HG03460 (cell line): Measurements from ENCODE around the gene NPY2R.

ENCODE experiments used
- ATAC-seq: cut with Tn5 transposase; IDR thresholded peaks from one replicate; pipeline ENCODE4 v1.9.1; 2021; ENCODE audit not compliant: unreplicated experiment

Gene NPY2R, protein sequence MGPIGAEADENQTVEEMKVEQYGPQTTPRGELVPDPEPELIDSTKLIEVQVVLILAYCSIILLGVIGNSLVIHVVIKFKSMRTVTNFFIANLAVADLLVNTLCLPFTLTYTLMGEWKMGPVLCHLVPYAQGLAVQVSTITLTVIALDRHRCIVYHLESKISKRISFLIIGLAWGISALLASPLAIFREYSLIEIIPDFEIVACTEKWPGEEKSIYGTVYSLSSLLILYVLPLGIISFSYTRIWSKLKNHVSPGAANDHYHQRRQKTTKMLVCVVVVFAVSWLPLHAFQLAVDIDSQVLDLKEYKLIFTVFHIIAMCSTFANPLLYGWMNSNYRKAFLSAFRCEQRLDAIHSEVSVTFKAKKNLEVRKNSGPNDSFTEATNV

DNA sequence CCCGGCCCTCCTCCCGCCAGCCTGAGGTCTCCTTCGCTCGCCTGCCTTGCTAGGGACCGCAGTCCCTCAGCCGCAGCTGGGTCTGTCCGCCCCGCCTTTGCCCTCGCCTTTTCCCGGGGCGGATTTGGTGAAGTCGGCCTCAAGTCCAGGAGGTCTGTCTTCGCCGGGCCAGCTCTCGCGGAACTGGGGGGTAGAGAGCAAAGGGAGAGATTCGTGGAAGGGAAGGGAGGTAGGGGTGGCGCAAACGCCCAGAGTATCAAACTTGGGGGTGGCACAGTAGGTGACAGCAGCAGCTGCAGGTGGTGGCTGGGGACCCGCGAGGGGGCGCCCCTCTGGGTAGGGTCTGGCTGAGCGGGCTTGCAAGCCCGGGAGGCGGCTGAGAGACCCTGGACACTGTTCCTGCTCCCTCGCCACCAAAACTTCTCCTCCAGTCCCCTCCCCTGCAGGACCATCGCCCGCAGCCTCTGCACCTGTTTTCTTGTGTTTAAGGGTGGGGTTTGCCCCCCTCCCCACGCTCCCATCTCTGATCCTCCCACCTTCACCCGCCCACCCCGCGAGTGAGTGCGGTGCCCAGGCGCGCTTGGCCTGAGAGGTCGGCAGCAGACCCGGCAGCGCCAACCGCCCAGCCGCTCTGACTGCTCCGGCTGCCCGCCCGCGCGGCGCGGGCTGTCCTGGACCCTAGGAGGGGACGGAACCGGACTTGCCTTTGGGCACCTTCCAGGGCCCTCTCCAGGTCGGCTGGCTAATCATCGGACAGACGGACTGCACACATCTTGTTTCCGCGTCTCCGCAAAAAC lies at the start of gene NPY2R:
NPY2R (plus strand) TSS at position 379 of the 797 bp plus-strand sequence. CDS start 5,304 bp downstream, outside the sequence.
- ATAC-seq: no peak

- no peak for ATAC-seq
These were observed 47.1 kb upstream of the NPY2R start for GRCh38 chr4:155161357-155161756.

GRCh38 chr4:155164718-155165117 lies 43.7 kb upstream of the NPY2R start:
- ATAC-seq: no peak

DNA sequence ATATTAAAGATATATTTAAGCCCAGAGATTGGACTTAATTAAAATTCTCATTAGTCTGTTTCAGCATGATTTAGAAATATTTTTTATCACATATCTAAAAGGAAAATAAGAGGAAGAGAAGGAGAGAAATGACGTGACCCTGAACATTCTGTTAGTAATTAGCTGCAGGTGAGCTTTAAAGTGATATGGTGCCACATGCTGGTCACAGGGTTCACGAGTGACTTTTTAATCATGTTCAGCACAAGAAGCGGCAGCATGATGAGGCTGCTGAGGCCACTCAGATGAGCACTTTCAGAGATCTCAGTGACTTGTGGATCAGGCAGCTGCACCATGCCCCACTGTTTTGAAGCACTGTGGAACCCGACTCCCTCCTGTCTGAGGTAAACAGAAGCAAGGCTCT lies 37.9 kb upstream of the NPY2R start:
- ATAC-seq: no peak

GRCh38 chr4:155173371-155173770 lies 35.1 kb upstream of the NPY2R start:
- no peak for ATAC-seq

- no peak for ATAC-seq
These were observed 33.8 kb upstream of the NPY2R start for GRCh38 chr4:155174668-155175067.

- no peak for ATAC-seq
These were observed 29.2 kb upstream of the NPY2R start for GRCh38 chr4:155179216-155179615.

DNA sequence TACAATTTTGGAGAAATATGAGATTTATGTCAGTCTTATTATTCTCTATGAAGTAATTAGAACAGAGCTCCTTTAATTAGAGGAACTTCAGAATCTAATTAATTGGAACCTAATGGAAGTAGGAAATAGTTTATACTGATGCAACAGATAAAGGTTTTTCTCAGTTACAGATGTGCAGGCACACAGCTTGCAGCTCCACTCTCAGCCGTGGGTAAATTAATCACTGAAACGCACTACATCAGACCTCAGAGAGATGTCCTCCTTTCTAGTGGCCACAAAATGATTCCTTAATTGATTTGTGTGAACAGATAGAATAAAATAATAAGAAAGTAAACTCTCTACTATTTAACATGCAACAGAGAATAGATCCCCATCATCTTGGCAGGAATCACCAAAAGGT lies 21.5 kb upstream of the NPY2R start:
- ATAC-seq: no peak

DNA sequence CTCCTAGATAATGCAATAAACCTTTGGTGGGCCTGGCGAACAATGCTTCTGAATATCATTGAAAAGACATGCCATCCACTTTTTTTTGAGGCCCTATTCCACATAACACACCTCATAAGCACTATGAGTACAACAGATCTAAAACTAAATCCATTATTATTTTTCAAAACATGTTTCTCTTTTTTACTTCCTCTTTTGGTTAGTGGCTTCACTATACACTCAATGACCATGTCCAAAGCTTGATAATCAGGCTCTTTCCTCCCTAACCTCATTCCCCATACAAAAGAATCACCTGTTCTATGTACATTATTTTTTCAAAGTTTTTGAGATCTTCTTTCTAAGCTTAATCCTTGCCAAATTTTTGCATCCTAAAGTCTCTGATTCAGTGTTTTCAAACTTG lies 20.4 kb upstream of the NPY2R start:
- no peak for ATAC-seq

DNA sequence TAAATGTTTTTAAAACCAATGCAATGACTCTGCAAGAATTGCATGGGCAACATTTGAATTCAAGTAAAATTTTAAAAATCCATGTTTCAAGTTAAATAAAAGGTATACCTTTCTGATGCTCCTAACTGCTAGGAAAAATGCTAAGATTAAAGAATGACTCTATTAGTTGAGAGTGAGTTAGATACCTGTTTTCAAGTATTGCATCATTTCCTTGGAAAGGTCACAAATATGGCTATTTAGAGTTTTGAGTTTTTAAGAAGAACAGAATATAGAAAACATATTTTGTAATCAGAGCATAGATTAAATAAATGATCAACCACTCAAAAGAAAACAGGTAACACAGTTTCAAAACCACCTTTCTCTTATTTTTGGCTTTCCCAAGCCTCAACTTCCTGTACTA lies 18.3 kb upstream of the NPY2R start:
- ATAC-seq: no peak

DNA sequence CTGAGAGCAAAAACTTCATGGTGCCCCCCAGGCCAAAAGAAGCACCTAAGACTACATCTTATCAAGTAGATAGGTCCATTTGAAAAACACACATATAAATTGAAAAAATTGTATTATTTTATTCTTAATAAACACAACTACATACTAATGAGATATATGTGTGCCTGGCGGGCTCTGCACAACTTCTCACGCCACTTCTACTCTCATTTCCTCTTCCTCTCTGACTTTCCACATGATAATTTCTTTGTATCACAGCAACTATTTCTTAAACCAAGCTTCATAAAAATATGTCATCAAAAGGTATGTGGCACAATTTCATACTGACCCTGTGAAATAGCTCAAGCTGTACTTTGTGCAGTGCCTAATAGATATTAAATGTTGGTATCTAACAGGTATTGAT lies 10.7 kb upstream of the NPY2R start:
- ATAC-seq: no peak

DNA sequence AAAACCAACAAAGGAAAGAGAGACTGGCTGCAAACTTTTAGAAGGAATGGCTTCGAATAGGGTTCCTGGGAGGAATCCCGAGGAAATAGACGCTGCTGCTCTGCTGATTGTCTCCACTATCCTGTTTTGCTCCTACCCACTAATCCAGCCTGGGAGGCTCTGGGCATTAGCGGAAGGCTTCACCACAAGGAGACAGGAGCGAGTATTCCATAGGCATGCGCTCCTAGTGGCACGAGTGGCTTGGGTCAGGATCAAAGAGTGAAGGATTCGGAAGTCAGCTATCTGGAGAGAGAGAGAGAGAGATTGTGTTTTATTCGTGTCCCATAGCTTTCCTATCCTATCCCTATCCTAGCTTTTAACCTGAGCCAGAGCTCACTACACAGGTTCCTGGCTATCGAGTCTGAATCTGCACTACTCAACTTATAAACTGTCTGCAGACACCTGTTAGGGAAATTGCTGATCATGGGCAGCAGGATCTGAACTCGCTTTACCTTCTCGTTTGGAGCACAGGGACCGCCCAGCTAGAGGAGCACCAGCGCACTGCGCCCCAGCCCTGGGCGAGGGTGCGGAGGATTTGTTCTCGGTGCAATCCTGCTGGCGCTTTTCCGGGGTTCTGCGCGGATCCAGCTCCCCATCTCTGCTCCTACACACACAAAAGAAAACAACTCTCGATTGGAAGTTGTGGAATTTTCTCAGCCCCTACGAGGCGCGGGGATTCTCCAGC lies 740 bp upstream of the NPY2R start:
- ATAC-seq: no peak

GRCh38 chr4:155220025-155220424 lies 11.6 kb downstream of the NPY2R start:
- ATAC-seq: no peak

- ATAC-seq: no peak
These were observed 18.7 kb downstream of the NPY2R start for GRCh38 chr4:155227131-155227530.

DNA sequence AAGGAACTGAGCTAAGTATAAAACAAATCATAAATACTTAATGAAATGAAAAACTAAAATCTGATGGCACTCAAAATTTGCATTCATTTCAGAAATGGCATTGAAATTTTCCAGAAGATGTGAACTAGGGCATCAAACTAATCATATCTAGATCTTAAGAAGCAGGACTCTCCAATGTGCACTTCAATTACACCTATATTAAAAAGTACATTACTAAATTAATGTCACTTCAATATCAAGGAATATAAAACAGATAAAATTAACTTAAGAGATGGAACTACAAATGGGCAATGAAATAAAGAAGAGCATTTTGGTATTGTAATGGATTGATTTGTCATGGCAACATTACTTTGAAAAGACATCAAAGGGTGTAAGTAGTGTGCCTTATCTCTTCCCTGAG lies 20.3 kb downstream of the NPY2R start:
- ATAC-seq: no peak

DNA sequence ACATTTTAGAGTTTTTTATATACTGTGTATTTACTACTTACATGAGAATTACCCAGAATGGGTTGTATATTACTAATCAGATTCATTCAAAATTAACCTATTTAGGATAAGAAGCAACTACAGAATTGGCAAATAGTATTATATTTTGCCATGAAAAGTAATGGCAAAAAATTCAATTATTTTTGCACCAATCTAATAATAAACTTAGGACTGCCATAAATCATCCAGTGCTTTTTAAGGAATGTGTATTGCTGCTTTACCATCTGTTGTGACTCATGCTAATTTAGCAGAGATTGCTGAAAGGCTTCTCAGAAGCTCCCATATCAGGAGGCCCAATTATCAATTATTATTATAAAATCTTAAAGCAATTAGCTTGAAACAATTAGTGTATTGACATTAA lies 24.0 kb downstream of the NPY2R start:
- ATAC-seq: no peak

GRCh38 chr4:155234206-155234605 lies 25.8 kb downstream of the NPY2R start:
- no peak for ATAC-seq

GRCh38 chr4:155237567-155237966 lies 29.1 kb downstream of the NPY2R start:
- ATAC-seq: no peak

GRCh38 chr4:155241225-155241624 lies 32.8 kb downstream of the NPY2R start:
- ATAC-seq: no peak

GRCh38 chr4:155241664-155242063 lies 33.2 kb downstream of the NPY2R start:
- no peak for ATAC-seq

DNA sequence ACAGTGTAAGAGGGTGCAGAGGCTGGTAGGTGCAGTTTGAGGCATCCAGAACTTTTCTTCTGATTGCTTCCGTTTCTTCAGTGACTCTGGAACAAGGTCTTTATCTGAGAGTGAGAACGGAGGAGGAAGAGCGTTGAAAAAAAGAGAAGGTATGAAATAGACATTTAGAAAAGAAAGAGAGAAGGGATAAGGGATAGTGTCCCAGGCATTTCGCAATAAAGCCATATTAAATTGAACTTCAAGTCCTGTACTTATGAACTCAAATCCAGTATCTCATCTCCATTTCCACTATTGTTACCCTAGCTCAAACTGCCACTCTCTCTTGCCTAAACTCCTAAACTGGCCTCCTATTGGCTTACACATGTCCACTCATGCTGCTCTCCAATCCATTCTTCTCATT lies 36.7 kb downstream of the NPY2R start:
- no peak for ATAC-seq
